Epithelial cell of proximal tubule (primary cell): ENCODE measurements around the gene CGRRF1. TPM values are rescaled to one million over a fixed set of nuclear protein-coding genes. Genes with fewer than 3 reads are reported as not detected.

Source experiments
- DNase-seq: peaks from one replicate; pipeline ENCODE4 v3.0.0-alpha.2; 2011; ENCODE audit warnings: low read depth
- H3K4me3 ChIP-seq: 2 replicates; pipeline ENCODE4 v1.5.1; 2011; ENCODE audit warnings: low read depth, mild to moderate bottlenecking, low read length
- total RNA-seq: library from RNA; depleted of rRNA; stranded (reverse); fragments of >200 nt; gene quantifications from 2 replicates; pipeline ENCODE4 v1.2.3, GENCODE V29; 2015
- TF ChIP-seq, protein P1 (sequence below): conservative IDR thresholded peaks from 2 replicates; pipeline ENCODE4 v1.5.1; 2012; ENCODE audit warnings: low read depth, mild to moderate bottlenecking, low read length

CGRRF1 gene
- total RNA-seq, 1 donor from 2014 or later = 5.4 TPM

- H3K4me3 ChIP-seq = no peak overlapping the region
- TF ChIP-seq, protein P1, sequence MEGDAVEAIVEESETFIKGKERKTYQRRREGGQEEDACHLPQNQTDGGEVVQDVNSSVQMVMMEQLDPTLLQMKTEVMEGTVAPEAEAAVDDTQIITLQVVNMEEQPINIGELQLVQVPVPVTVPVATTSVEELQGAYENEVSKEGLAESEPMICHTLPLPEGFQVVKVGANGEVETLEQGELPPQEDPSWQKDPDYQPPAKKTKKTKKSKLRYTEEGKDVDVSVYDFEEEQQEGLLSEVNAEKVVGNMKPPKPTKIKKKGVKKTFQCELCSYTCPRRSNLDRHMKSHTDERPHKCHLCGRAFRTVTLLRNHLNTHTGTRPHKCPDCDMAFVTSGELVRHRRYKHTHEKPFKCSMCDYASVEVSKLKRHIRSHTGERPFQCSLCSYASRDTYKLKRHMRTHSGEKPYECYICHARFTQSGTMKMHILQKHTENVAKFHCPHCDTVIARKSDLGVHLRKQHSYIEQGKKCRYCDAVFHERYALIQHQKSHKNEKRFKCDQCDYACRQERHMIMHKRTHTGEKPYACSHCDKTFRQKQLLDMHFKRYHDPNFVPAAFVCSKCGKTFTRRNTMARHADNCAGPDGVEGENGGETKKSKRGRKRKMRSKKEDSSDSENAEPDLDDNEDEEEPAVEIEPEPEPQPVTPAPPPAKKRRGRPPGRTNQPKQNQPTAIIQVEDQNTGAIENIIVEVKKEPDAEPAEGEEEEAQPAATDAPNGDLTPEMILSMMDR = no peak
- no peak for DNase-seq
These were observed 9.0 kb upstream of the CGRRF1 start for GRCh38 chr14:54500744-54501143.

GRCh38 chr14:54501480-54501879 is 8.2 kb upstream of the CGRRF1 start:
- no peak overlapping the region for H3K4me3 ChIP-seq
- TF ChIP-seq, protein P1 = no peak
- no peak for DNase-seq

DNA sequence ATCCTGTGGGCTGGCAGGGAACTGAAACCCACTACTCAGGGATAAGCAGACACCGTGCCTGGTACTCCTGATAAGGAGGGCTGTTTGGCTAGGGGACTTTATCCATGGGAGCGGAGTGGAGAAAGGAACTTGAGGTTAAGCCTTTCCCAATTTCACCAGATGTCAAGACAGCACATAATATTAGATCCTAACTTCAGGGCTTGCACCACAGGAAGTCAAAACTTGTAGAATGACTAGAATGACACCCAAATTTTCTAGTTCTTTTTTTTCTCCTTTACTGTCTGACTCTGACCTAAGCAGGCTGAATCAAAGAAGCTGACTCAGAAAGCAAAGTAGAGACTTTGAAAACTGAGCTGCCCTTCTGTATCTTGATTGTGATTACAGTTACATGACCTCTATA is 7.1 kb upstream of the CGRRF1 start:
- TF ChIP-seq, protein P1 = no peak
- no peak for DNase-seq
- no peak overlapping the region for H3K4me3 ChIP-seq

GRCh38 chr14:54503486-54503885 is 6.2 kb upstream of the CGRRF1 start:
- no peak for DNase-seq
- TF ChIP-seq, protein P1 = peak; percentile 57
- H3K4me3 ChIP-seq = no peak overlapping the region

DNA sequence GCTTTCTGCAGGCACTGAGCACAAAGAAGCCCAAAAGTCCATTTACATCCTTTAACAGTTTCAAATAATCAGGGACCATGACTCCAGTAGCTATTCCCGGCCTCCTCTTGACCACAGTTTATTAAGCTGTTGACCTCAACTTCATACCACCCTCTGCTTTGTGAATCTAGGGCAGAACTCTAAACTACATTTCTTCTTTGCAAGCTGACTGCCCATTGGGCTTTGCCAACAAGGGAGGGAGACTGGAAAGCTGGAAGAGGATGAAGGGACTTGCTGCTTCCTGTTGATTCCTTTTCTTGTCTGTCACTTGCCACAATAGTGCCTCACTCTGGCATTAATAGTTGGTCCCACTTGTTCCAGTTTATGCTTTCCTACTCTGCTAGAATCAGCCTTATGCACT is 2.7 kb downstream of the CGRRF1 start:
- TF ChIP-seq, protein P1 = no peak

GRCh38 chr14:54515670-54516069 is 6.0 kb downstream of the CGRRF1 start:
- H3K4me3 ChIP-seq = no peak overlapping the region
- TF ChIP-seq, protein P1 = no peak
- no peak for DNase-seq

More for the DNA sequence above, 2.7 kb downstream of the CGRRF1 start:
- no peak overlapping the region for H3K4me3 ChIP-seq
- no peak for DNase-seq

DNA sequence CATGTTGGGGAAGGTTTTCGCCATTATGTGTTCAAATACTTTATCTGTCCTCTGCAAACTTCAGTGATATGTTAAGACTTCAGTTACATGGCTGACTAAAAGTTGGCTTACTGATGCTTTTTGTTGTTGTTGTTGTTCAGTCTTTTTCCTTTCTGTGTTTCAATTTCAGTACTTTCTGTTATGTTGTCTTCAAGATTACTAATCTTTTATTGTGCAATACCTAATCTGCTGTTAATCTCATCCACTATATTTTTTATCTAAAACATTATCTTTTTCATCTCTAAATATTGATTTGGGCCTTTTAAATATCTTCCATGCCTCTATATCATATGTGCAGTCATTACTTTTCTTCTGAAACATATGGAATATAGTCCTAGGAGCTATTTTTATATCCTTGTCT is 7.0 kb downstream of the CGRRF1 start:
- TF ChIP-seq, protein P1 = no peak
- no peak overlapping the region for H3K4me3 ChIP-seq
- no peak for DNase-seq
